GM21526 (cell line): ENCODE results near the gene ANKLE2.
"Not testable (repeated sequence)": the region's sequence is repeated elsewhere in the genome, so short reads cannot be mapped to it uniquely, and the experiment has no call there.

Experiments
- ATAC-seq: cut with Tn5 transposase; IDR thresholded peaks from one replicate; pipeline ENCODE4 v1.9.1; 2021; ENCODE audit warnings: moderate library complexity; ENCODE audit not compliant: unreplicated experiment, low FRiP score

Gene ANKLE2

GRCh38 chr12:132761032-132761920 lies at the start of gene ANKLE2:
Gene ANKLE2, minus strand, starts transcription at chr12:132761832. Its CDS starts 34 bp downstream, at chr12:132761798.
- peak; percentile 36 for ATAC-seq

GRCh38 chr12:132809391-132809790 lies 47.8 kb upstream of the ANKLE2 start:
- not testable (repeated sequence) for ATAC-seq

- ATAC-seq: no peak
Measured at GRCh38 chr12:132807295-132808092, 45.9 kb upstream of the ANKLE2 start.

GRCh38 chr12:132806857-132807256 lies 45.2 kb upstream of the ANKLE2 start:
- no peak for ATAC-seq

- no peak for ATAC-seq
Measured at GRCh38 chr12:132804426-132804861, 42.8 kb upstream of the ANKLE2 start.

- no peak for ATAC-seq
Measured at GRCh38 chr12:132803888-132804287, 42.3 kb upstream of the ANKLE2 start.

GRCh38 chr12:132803125-132803524 lies 41.5 kb upstream of the ANKLE2 start:
- ATAC-seq: no peak

- ATAC-seq: no peak
Measured at GRCh38 chr12:132801741-132802140, 40.1 kb upstream of the ANKLE2 start.

GRCh38 chr12:132798836-132799235 lies 37.2 kb upstream of the ANKLE2 start:
- ATAC-seq: no peak

GRCh38 chr12:132797820-132798570 lies 36.4 kb upstream of the ANKLE2 start:
- no peak for ATAC-seq

GRCh38 chr12:132795847-132796246 lies 34.2 kb upstream of the ANKLE2 start:
- ATAC-seq: no peak

- ATAC-seq: not testable (repeated sequence)
Measured at GRCh38 chr12:132791940-132792339, 30.3 kb upstream of the ANKLE2 start.

- no peak for ATAC-seq
Measured at GRCh38 chr12:132789099-132789471, 27.5 kb upstream of the ANKLE2 start.

- no peak for ATAC-seq
Measured at GRCh38 chr12:132788375-132789098, 26.9 kb upstream of the ANKLE2 start.

- no peak for ATAC-seq
Measured at GRCh38 chr12:132787877-132788276, 26.2 kb upstream of the ANKLE2 start.

GRCh38 chr12:132786192-132786591 lies 24.6 kb upstream of the ANKLE2 start:
- ATAC-seq: no peak

GRCh38 chr12:132784580-132784979 lies 22.9 kb upstream of the ANKLE2 start:
- no peak for ATAC-seq

- no peak for ATAC-seq
Measured at GRCh38 chr12:132783917-132784531, 22.4 kb upstream of the ANKLE2 start.

GRCh38 chr12:132781938-132782337 lies 20.3 kb upstream of the ANKLE2 start:
- no peak for ATAC-seq
